ENCODE measurements around the gene SNX10. TPM values are rescaled to one million over a fixed set of nuclear protein-coding genes. Genes with fewer than 3 reads are reported as not detected.

SNX10 gene
- total and polyA plus RNA-seq, 2 of the 8 experiments (the other 6 are each of a cell fraction or from before 2014, with no cell fraction given), result 4.4 to 9.6 TPM

DNA sequence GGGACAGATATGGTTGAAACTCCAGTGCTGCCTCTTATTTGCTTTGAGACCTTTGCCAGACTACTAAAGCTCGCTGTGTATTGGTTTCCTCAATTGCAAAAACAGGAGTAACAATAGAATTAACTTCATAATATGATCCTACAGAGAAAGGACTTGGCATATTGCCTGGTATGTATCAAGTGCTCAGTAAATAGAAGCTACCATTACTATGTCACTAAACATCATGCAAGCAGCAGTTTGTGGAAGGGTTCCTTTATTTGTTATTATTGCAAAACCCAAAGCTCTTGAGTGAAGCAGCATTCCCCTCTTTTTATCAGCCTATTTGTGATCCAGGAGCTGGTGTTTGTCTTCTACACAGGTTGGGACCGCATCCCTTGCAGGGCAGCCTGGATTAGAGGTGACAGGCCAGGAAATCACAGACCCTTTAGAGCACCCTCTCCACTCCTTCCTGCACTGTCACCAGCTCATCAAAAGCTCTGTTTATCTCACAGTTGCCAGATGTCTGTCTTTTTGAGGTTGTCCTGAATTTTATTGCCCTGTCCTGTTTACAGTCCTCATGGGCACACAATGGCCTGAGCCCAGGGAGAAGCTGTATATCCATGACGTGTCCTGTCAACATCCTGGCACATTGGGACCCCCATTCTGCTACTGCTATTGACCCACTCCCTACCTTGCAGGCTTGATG, 121.5 kb downstream of the SNX10 start:
- H3K4me2 ChIP-seq (ENCODE audit: insufficient read depth in 1 of 2, low read depth in 2 of 2, low read length in 2 of 2), result no peak overlapping the region
- POLR2A ChIA-PET (ENCODE audit: partially characterized antibody), result interaction anchor here (1.0 to 1.1 kb wide), 2 partner anchors 12 to 15 kb away, joined by 3 read pairs; no protein-coding TSS in a partner anchor
- TF ChIP-seq CREB1 (IDR thresholded peaks at IDR 0.05), result no peak
- TF ChIP-seq, protein P1, sequence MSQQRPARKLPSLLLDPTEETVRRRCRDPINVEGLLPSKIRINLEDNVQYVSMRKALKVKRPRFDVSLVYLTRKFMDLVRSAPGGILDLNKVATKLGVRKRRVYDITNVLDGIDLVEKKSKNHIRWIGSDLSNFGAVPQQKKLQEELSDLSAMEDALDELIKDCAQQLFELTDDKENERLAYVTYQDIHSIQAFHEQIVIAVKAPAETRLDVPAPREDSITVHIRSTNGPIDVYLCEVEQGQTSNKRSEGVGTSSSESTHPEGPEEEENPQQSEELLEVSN (IDR thresholded peaks at IDR 0.05), result no peak

More for the DNA sequence above, 121.5 kb downstream of the SNX10 start:
- Histone ChIP-seq H2AK5ac (ENCODE audit: low read depth, low read length) (no peak overlapping the region), H3K79me2 (ENCODE audit: control insufficient read depth in 1 of 2, insufficient read depth in 2 of 2, low read length in 2 of 2) (no peaks in the 10 kb centered on the region), H4K91ac (replicated peaks; ENCODE audit: insufficient read length, low read length) (no peak overlapping the region), H3K23ac (ENCODE audit: insufficient read length) (no peak overlapping the region), H2BK12ac (ENCODE audit: low read depth, low read length) (no peak overlapping the region), H4K5ac (ENCODE audit: insufficient read length, low read depth, low read length) (no peak overlapping the region), H3K36me3 (ENCODE audit: control insufficient read depth in 2 of 4, insufficient read depth in 4 of 4, low read length in 3 of 4) (no peaks in the 10 kb centered on the region; a peak in 1 of 8 replicates), H3K4me1 (replicated peaks in 1 of 4; ENCODE audit: control insufficient read depth in 3 of 4, insufficient read depth in 4 of 4, low read length in 3 of 4) (peaks cover 0 to 6% (median 1%) of the 10 kb centered on the region in 4 experiments; a peak in 3 of 7 replicates), H3K18ac (ENCODE audit: extremely low read depth, low read length) (no peak overlapping the region), H3K9me3 (ENCODE audit: insufficient read depth in 2 of 2, low read depth in 1 of 2, low read length in 1 of 2) (no peaks in the 10 kb centered on the region), H2BK120ac (replicated peaks; ENCODE audit: low read depth, low read length) (no peak overlapping the region), H3K27ac (ENCODE audit: low read depth, low read length) (no peak overlapping the region), H4K8ac (ENCODE audit: extremely low read depth, insufficient read depth, low read length) (no peak overlapping the region), H3K9ac (replicated peaks in 1 of 4; ENCODE audit: extremely low read depth in 1 of 4, low read depth in 3 of 4, low read length in 3 of 4) (no peak overlapping the region), H2BK20ac (ENCODE audit: low read length) (no peak overlapping the region), H2BK5ac (ENCODE audit: low read depth, low read length) (no peak overlapping the region), H2AFZ (ENCODE audit: low read length) (no peak overlapping the region), H3K27me3 (replicated peaks in 1 of 4; ENCODE audit: control insufficient read depth in 3 of 4, extremely low read depth in 1 of 4, insufficient read depth in 3 of 4, low read length in 3 of 4) (no peaks in the 10 kb centered on the region), H3K23me2 (ENCODE audit: low read depth, low read length) (no peaks in the 10 kb centered on the region; the same call in 1 of the 2 replicates), H4K20me1 (replicated peaks in 1 of 2; ENCODE audit: control insufficient read depth in 1 of 2, insufficient read depth in 2 of 2, low read length in 2 of 2) (no peaks in the 10 kb centered on the region), H3K14ac (ENCODE audit: insufficient read length) (no peak overlapping the region), H3K4me3 (ENCODE audit: extremely low read depth in 1 of 4, insufficient read depth in 2 of 4, low read depth in 3 of 4, low read length in 4 of 4) (no peak overlapping the region), H2BK15ac (ENCODE audit: low read length) (no peak overlapping the region), H3K4ac (replicated peaks; ENCODE audit: insufficient read length, low read depth, low read length) (no peak overlapping the region), H3K79me1 (ENCODE audit: low read depth, low read length) (no peaks in the 10 kb centered on the region), H3K56ac (replicated peaks; ENCODE audit: insufficient read length, low read depth, low read length) (no peak overlapping the region)
- CTCF ChIA-PET (ENCODE audit: partially characterized antibody), result interaction anchor here (0.5 to 1.0 kb wide), 3 partner anchors 174 to 222 kb away, joined by 3 to 4 read pairs (median 4); no protein-coding TSS in a partner anchor
- no peak for DNase-seq (ENCODE audit: low read depth in 1 of 2, low spot score in 2 of 2)
- FAIRE-seq, result no peak
- 96% methylated on average over 3 of the region's 3 CpGs; no CpG with 5 or more reads in 1 of the 2 experiments for WGBS, 2 experiments (ENCODE audit: extremely low coverage in 1 of 2, insufficient coverage in 1 of 2, insufficient read length in 1 of 2, insufficient replicate concordance in 2 of 2, low coverage in 1 of 2, low lambda C conversion rate in 2 of 2, missing lambda C conversion rate in 1 of 2)

Data from H1 (cell line).